Measurements from ENCODE around the gene SCYL3.

DNA sequence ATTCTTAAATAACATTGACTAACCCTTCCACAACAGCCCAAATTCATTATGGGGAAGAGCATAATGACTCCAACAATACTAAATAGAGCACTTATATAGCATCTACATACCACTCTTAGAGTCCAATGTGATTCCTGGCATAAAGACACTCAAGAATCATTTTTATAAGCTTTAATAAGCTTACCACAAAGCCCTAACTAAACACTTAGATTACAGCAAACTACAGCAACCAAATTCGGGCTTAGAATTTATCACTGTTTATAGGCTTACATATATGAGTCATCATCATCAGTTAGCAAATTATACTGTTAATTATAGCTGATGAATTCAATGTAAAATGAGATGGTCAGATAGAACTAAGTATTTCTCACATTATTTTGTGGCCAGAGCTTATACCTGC is 7.3 kb downstream of the SCYL3 start:
- TF ChIP-seq, protein P1, sequence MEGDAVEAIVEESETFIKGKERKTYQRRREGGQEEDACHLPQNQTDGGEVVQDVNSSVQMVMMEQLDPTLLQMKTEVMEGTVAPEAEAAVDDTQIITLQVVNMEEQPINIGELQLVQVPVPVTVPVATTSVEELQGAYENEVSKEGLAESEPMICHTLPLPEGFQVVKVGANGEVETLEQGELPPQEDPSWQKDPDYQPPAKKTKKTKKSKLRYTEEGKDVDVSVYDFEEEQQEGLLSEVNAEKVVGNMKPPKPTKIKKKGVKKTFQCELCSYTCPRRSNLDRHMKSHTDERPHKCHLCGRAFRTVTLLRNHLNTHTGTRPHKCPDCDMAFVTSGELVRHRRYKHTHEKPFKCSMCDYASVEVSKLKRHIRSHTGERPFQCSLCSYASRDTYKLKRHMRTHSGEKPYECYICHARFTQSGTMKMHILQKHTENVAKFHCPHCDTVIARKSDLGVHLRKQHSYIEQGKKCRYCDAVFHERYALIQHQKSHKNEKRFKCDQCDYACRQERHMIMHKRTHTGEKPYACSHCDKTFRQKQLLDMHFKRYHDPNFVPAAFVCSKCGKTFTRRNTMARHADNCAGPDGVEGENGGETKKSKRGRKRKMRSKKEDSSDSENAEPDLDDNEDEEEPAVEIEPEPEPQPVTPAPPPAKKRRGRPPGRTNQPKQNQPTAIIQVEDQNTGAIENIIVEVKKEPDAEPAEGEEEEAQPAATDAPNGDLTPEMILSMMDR (conservative IDR thresholded peaks at IDR 0.05 in 1 of 2, IDR thresholded peaks at IDR 0.05 in 1 of 2; ENCODE audit: extremely low read depth in 1 of 2, insufficient read depth in 1 of 2, low read depth in 1 of 2, low read length in 2 of 2), result no peak
- no peak for TF ChIP-seq EZH2 (IDR thresholded peaks at IDR 0.05; ENCODE audit: borderline replicate concordance, low read length)
